Measurements from ENCODE around the gene AMDHD1. TPM values are rescaled to one million over a fixed set of nuclear protein-coding genes. Genes with fewer than 3 reads are reported as not detected.
"Not testable (repeated sequence)": the region's sequence is repeated elsewhere in the genome, so short reads cannot be mapped to it uniquely, and the experiment has no call there.

The AMDHD1 gene
- total RNA-seq, 1 experiment from 2014 or later, result 1.6 TPM

GRCh38 chr12:95966287-95966870 lies 23.2 kb downstream of the AMDHD1 start:
- ChIA-PET CTCF (interaction anchor here (1.8 kb wide), 1 partner anchor 32 kb away, joined by 5 read pairs; no protein-coding TSS in a partner anchor), POLR2A (no interaction called here)
- H3K9me3 Mint-ChIP-seq, result peaks cover 11% of the 10 kb centered on the region
- no peak overlapping the region for H3K4me3 Mint-ChIP-seq
- peaks cover 10% of the 10 kb centered on the region for H3K36me3 Mint-ChIP-seq
- DNase-seq (ENCODE audit: low spot score), result no peak
- peaks cover 4% of the 10 kb centered on the region; the same call in 1 of the 2 replicates for H3K27me3 Mint-ChIP-seq (ENCODE audit: low read depth)
- H3K27ac Mint-ChIP-seq, result no peak overlapping the region
- ATAC-seq, result no peak
- H3K4me1 Mint-ChIP-seq, result peaks cover 18% of the 10 kb centered on the region
- peak; percentile 55 for TF ChIP-seq GABPB1 (CRISPR knock-in tag; IDR thresholded peaks at IDR 0.05)
- no peak for TF ChIP-seq PRDM15 (CRISPR knock-in tag; IDR thresholded peaks at IDR 0.05)

GRCh38 chr12:95967301-95967700 lies 24.2 kb downstream of the AMDHD1 start:
- H3K36me3 Mint-ChIP-seq, result peaks cover 10% of the 10 kb centered on the region
- H3K4me1 Mint-ChIP-seq, result peaks cover 22% of the 10 kb centered on the region
- ChIA-PET CTCF (no interaction called here), POLR2A (interaction anchor here (0.7 kb wide), 1 partner anchor 745 kb away, joined by 6 read pairs; no protein-coding TSS in a partner anchor)
- no peak for ATAC-seq
- H3K4me3 Mint-ChIP-seq, result no peak overlapping the region
- H3K27me3 Mint-ChIP-seq (ENCODE audit: low read depth), result peaks cover 4% of the 10 kb centered on the region; the same call in 1 of the 2 replicates
- H3K27ac Mint-ChIP-seq, result no peak overlapping the region
- no peak for DNase-seq (ENCODE audit: low spot score)
- H3K9me3 Mint-ChIP-seq, result peaks cover 11% of the 10 kb centered on the region
- TF ChIP-seq ZNF416 (CRISPR knock-in tag; IDR thresholded peaks at IDR 0.05) (no peak), CTCF (IDR thresholded peaks at IDR 0.05) (no peak), TEAD4 (CRISPR knock-in tag; IDR thresholded peaks at IDR 0.05) (no peak), AR (CRISPR knock-in tag; IDR thresholded peaks at IDR 0.05) (no peak), ZNF425 (CRISPR knock-in tag; conservative IDR thresholded peaks at IDR 0.05) (no peak), ETV6 (CRISPR knock-in tag; IDR thresholded peaks at IDR 0.05) (no peak), RORB (CRISPR knock-in tag; IDR thresholded peaks at IDR 0.05) (no peak), GABPB1 (CRISPR knock-in tag; IDR thresholded peaks at IDR 0.05) (no peak), NFYB (CRISPR knock-in tag; conservative IDR thresholded peaks at IDR 0.05; ENCODE audit: low read depth) (no peak)
- TF ChIP-seq, protein P1, sequence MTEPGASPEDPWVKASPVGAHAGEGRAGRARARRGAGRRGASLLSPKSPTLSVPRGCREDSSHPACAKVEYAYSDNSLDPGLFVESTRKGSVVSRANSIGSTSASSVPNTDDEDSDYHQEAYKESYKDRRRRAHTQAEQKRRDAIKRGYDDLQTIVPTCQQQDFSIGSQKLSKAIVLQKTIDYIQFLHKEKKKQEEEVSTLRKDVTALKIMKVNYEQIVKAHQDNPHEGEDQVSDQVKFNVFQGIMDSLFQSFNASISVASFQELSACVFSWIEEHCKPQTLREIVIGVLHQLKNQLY (CRISPR knock-in tag; IDR thresholded peaks at IDR 0.05), result no peak

GRCh38 chr12:95969116-95969515 lies 26.0 kb downstream of the AMDHD1 start:
- H3K4me3 Mint-ChIP-seq; DNase-seq (ENCODE audit: low spot score); H3K27ac Mint-ChIP-seq; CTCF ChIA-PET; H3K36me3 Mint-ChIP-seq; H3K27me3 Mint-ChIP-seq (ENCODE audit: low read depth); ATAC-seq: not testable (repeated sequence)
- Mint-ChIP-seq H3K9me3 (peaks cover 11% of the 10 kb centered on the region), H3K4me1 (peaks cover 26% of the 10 kb centered on the region)
- POLR2A ChIA-PET, result interaction anchor here (0.7 kb wide), 1 partner anchor 18 kb away, joined by 4 read pairs; no protein-coding TSS in a partner anchor
